Measurements from ENCODE around the gene SLC22A9.
"Not testable (repeated sequence)": the region's sequence is repeated elsewhere in the genome, so short reads cannot be mapped to it uniquely, and the experiment has no call there.

Gene SLC22A9

DNA sequence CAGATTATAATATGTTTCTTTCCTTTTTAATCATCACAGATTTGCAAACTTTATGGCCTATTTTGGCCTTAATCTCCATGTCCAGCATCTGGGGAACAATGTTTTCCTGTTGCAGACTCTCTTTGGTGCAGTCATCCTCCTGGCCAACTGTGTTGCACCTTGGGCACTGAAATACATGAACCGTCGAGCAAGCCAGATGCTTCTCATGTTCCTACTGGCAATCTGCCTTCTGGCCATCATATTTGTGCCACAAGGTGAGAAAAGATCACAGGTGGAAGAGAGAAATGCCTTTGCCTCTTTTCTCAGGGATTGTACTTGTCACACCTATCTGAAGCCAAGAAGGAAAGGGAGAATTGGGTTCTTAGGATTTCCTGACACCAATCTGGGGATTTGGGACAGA lies 36.9 kb downstream of the SLC22A9 start:
- TF ChIP-seq, protein P1, sequence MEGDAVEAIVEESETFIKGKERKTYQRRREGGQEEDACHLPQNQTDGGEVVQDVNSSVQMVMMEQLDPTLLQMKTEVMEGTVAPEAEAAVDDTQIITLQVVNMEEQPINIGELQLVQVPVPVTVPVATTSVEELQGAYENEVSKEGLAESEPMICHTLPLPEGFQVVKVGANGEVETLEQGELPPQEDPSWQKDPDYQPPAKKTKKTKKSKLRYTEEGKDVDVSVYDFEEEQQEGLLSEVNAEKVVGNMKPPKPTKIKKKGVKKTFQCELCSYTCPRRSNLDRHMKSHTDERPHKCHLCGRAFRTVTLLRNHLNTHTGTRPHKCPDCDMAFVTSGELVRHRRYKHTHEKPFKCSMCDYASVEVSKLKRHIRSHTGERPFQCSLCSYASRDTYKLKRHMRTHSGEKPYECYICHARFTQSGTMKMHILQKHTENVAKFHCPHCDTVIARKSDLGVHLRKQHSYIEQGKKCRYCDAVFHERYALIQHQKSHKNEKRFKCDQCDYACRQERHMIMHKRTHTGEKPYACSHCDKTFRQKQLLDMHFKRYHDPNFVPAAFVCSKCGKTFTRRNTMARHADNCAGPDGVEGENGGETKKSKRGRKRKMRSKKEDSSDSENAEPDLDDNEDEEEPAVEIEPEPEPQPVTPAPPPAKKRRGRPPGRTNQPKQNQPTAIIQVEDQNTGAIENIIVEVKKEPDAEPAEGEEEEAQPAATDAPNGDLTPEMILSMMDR (IDR thresholded peaks at IDR 0.05; ENCODE audit: borderline replicate concordance, insufficient read depth, low read depth, low read length): no peak
- H3K4me3 ChIP-seq (ENCODE audit: low read depth, low read length): no peak overlapping the region

DNA sequence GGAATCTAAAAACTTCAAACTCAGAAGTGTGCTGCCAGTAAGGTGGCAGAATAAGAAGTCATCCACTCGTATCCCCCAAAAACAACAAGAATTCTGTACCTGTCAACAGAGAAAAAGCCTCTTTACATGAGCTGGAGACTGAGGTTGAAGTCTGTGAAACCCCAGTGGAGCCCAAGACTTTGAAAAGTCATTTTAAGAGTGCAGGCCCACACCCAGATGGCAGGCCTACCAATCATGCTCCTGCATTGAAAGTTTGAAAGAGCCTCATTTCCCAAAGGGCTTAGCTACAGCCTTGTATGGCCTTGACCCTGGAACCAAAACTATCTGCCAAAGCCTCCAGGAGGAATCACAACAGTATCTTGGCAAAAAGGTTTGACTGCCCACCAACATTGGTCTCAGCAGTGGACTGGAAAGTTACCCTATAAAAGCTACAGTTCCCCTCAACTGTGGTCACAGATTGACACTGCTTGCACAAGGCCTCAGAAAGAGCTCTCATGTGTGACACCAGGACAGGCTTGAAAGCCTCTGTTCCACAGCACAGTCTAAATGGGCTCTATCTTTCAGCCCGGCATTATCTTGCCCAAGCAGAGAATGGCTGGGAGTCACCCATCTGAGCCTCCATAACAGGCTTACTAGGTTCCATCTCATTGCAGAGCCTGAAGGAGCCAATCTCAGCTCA lies 47.7 kb downstream of the SLC22A9 start:
- no peak overlapping the region for H3K4me3 ChIP-seq (ENCODE audit: low read depth, low read length)
- TF ChIP-seq, protein P1 (IDR thresholded peaks at IDR 0.05; ENCODE audit: borderline replicate concordance, insufficient read depth, low read depth, low read length): no peak

DNA sequence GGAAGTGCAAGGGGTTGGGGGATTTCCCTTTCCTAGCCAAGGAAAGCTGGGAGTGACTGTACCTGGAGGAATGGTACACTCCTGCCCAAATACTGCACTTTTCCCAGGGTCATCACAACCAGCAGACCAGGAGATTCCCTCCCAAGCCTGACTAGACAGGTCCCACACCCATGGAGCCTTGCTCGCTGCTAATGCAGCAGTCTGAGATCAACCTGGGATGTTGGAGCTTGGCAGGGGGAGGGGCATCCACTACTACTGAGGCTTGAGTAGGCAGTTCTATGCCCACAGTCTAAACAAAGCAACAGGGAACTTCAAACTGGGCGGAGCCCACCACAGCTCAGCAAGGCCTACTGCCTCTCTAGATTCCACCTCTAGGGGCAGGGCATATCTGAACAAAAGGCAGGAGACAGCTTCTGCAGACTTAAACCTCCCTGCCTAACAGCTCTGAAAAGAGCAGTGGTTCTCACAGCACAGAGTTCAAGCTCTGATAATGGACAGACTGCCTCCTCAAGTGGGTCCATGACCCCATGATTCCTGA lies 58.5 kb downstream of the SLC22A9 start:
- H3K4me3 ChIP-seq (ENCODE audit: low read depth, low read length): no peak overlapping the region
- TF ChIP-seq, protein P1 (IDR thresholded peaks at IDR 0.05; ENCODE audit: borderline replicate concordance, insufficient read depth, low read depth, low read length): no peak

DNA sequence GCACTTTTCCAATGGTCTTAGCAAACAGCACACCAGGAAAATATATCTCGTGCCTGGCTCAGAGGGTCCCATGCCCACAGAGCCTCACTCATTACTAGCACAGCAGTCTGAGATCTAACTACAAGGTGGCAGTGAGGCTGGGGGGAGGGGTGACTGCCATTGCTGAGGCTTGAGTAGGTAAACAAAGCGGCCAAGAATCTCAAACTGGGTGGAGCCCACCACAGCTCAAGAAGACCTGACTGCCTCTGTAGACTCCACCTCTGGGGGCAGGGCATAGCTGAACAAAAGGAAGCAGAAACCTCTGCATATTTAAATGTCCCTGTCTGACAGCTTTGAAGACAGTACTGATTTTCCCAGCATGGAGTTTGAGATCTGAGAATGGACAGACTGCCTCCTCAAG lies 61.1 kb downstream of the SLC22A9 start:
- H3K4me3 ChIP-seq (ENCODE audit: low read depth, low read length): not testable (repeated sequence)

DNA sequence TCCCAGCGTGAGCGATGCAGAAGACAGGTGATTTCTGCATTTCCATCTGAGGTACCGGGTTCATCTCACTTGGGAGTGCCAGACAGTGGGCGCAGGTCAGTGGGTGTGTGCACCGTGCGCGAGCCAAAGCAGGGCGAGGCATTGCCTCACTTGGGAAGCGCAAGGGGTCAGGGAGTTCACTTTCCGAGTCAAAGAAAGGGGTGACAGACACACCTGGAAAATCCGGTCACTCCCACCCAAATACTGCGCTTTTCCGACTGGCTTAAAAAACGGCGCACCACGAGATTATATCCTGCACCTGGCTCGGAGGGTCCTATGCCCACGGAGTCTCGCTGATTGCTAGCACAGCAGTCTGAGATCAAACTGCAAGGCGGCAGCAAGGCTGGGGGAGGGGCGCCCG lies 65.8 kb downstream of the SLC22A9 start:
- H3K4me3 ChIP-seq (ENCODE audit: low read depth, low read length): not testable (repeated sequence)

DNA sequence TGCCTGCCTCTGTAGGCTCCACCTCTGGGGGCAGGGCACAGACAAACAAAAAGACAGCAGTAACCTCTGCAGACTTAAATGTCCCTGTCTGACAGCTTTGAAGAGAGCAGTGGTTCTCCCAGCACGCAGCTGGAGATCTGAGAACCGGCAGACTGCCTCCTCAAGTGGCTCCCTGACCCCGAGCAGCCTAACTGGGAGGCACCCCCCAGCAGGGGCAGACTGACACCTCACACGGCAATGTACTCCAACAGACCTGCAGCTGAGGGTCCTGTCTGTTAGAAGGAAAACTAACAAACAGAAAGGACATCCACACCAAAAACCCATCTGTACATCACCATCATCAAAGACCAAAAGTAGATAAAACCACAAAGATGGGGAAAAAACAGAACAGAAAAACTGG lies 66.2 kb downstream of the SLC22A9 start:
- not testable (repeated sequence) for H3K4me3 ChIP-seq (ENCODE audit: low read depth, low read length)

DNA sequence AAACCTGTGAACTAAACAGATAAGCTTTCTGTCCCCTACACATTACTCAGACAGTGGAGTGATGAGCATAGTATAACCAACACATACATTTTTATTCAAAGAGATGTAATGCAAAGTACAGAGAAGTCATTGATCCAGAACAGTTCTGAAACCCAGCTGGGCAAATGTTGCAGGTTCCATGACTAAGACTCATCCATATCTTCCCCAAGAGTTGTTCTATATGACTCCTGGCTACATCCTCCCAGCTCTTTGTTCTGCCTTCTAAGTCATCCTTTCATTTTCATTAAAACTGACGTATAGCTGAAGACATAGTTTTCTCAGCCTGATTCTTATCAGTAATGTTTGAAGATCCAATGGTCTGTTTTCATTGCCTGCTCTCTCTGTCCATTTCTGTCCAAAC lies 74.1 kb downstream of the SLC22A9 start:
- no peak overlapping the region for H3K4me3 ChIP-seq (ENCODE audit: low read depth, low read length)

DNA sequence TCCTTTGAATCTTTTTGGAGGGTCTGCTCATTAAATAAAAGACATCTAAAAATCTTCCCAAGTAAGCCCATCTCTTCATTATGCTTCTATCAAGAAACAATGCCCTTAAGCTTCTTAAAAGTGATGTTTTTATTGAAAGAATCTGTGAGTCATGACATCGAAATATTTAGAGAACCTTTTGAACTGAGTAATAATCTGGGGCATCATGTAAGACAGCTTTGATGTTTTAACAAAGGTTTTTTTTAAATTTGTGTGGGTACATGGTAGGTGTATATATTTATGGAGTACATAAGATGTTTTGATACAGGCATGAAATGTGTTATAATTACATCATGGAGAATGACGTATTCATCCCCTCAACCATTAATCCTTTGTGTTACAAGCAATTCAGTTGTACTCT lies 74.6 kb downstream of the SLC22A9 start:
- TF ChIP-seq, protein P1 (IDR thresholded peaks at IDR 0.05; ENCODE audit: borderline replicate concordance, insufficient read depth, low read depth, low read length): no peak
- H3K4me3 ChIP-seq (ENCODE audit: low read depth, low read length): no peak overlapping the region

More for the DNA sequence above, 74.1 kb downstream of the SLC22A9 start:
- TF ChIP-seq, protein P1 (IDR thresholded peaks at IDR 0.05; ENCODE audit: borderline replicate concordance, insufficient read depth, low read depth, low read length): no peak

DNA sequence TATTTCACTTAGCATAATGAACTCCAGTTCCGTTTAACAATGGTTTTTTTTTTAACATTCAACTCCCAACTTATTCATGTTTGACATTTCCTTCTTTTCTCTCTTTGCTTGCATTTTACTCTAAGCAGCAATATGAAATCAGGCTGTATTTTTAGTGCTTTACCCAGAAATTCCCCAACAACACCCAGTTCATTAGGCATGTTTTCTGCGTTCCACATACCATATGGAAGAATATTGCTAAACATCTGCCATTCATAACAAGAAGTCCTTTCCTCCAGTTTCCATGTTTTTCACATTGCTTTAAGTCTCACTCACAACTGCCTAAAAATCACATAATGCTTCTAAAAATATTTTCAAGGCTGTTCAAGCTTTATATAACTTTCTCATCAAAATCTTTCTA lies 75.5 kb downstream of the SLC22A9 start:
- TF ChIP-seq, protein P1 (IDR thresholded peaks at IDR 0.05; ENCODE audit: borderline replicate concordance, insufficient read depth, low read depth, low read length): no peak

More for the DNA sequence above, 75.5 kb downstream of the SLC22A9 start:
- H3K4me3 ChIP-seq (ENCODE audit: low read depth, low read length): no peak overlapping the region
